BE2C (cell line): ENCODE results near the gene CARD19.

Experiments
- DNase-seq: peaks from one replicate; pipeline ENCODE4 v3.0.0-alpha.2; 2020
- H3K27me3 ChIP-seq: fragments of 250-450 bp; sonication (Bioruptor Pico); 2 replicates; pipeline ENCODE4 v1.5.1; 2020; ENCODE audit warnings: mild to moderate bottlenecking
- H3K36me3 ChIP-seq: fragments of 250-450 bp; sonication (Bioruptor Pico); 2 replicates; pipeline ENCODE4 v1.5.1; 2020; ENCODE audit warnings: mild to moderate bottlenecking
- H3K4me1 ChIP-seq: fragments of 250-450 bp; sonication (Bioruptor Pico); 2 replicates; pipeline ENCODE4 v1.5.1; 2020
- H3K4me3 ChIP-seq: 2 replicates; pipeline ENCODE4 v1.5.1; 2011; ENCODE audit warnings: low read depth, low read length
- H3K9me3 ChIP-seq: fragments of 250-450 bp; sonication (Bioruptor Pico); 2 replicates; pipeline ENCODE4 v1.5.1; 2020
- TF ChIP-seq, protein P1 (sequence below): IDR thresholded peaks from 2 replicates; pipeline ENCODE4 v1.5.1; 2012; ENCODE audit warnings: mild to moderate bottlenecking, low read depth, low read length

CARD19 gene

DNA sequence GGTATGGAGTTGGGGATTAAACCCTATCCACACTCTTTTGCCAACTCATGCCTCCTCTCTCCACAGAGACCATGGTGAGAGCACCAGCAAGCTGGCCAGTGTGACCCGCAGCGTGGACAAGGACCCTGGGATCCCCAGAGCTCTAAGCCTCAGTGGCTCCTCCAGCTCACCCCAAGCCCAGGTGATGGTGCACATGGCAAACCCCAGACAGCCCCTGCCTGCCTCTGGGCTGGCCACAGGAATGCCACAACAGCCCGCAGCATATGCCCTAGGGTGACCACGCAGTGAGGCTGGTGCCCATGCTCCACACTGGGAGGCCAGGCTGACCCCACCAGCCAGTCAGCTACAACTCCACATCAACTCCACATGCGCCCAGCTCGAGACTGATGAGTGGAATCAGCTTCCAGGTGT is 11.5 kb upstream of the CARD19 start:
- TF ChIP-seq, protein P1, sequence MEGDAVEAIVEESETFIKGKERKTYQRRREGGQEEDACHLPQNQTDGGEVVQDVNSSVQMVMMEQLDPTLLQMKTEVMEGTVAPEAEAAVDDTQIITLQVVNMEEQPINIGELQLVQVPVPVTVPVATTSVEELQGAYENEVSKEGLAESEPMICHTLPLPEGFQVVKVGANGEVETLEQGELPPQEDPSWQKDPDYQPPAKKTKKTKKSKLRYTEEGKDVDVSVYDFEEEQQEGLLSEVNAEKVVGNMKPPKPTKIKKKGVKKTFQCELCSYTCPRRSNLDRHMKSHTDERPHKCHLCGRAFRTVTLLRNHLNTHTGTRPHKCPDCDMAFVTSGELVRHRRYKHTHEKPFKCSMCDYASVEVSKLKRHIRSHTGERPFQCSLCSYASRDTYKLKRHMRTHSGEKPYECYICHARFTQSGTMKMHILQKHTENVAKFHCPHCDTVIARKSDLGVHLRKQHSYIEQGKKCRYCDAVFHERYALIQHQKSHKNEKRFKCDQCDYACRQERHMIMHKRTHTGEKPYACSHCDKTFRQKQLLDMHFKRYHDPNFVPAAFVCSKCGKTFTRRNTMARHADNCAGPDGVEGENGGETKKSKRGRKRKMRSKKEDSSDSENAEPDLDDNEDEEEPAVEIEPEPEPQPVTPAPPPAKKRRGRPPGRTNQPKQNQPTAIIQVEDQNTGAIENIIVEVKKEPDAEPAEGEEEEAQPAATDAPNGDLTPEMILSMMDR = no peak
- Histone ChIP-seq H3K9me3 (no peaks in the 10 kb centered on the region), H3K36me3 (no peaks in the 10 kb centered on the region), H3K27me3 (no peaks in the 10 kb centered on the region), H3K4me3 (no peak overlapping the region), H3K4me1 (no peaks in the 10 kb centered on the region)
- DNase-seq = no peak

DNA sequence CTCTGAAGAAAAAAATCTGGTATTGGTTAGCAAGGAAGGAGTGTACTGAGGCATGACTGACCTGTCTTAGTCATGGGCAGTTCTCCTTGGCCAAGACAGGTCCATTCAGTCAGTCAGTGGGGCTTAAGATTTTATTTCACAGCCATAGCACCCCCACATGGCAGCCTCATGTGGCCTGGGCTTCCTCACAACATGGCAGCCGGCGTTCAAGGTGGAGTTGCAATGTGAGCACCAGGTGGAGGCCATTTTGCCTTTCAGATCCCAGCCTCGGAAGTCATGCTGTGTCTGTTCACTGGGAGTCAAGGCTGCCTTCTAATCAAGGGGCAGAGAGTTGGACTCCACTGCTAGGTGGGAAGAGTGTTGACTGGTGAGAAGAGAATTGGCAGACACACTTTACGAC is 10.3 kb upstream of the CARD19 start:
- DNase-seq = no peak
- TF ChIP-seq, protein P1 = no peak
- H3K4me3 ChIP-seq = no peak overlapping the region
- no peaks in the 10 kb centered on the region for H3K36me3 ChIP-seq
- H3K9me3 ChIP-seq = no peaks in the 10 kb centered on the region
- no peaks in the 10 kb centered on the region for H3K4me1 ChIP-seq
- no peaks in the 10 kb centered on the region for H3K27me3 ChIP-seq

DNA sequence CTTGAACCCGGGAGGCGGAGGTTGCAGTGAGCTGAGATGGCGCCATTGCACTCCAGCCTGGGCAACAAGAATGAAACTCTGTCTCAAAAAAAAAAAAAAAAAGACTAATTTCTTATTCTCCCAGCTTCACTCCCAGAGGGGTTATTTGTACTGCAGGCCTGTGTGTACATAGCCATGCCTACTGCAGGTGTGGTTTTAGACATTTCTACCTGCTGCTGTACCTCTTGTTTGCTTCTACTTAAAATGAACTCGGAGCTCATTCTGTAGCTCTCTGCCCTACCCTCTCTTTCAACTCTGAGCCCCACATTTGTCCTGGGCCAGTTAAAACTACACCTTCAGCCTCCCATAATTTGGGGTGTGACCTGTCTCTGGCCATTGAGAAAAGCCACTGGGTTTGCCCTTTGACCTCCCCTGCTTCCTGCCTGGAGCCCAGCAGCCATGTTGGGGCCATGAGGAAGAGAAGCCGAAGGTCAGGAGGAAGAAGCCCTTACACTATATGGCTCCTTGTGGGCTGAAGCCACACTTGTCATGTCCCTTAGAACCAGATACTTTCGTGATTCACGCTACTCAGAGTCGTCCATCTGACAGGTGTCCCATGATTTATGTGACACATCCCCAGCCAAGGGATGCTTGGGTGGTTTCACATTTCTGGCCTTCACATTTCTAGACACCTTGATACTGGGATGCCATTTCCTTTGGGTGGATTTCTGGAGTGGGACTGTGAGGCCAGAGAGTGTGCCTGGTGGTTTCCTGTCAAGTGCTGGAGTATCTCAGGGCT is 9.4 kb upstream of the CARD19 start:
- H3K4me1 ChIP-seq = no peaks in the 10 kb centered on the region
- TF ChIP-seq, protein P1 = no peak
- H3K4me3 ChIP-seq = no peak overlapping the region
- no peak for DNase-seq
- no peaks in the 10 kb centered on the region for H3K9me3 ChIP-seq
- no peaks in the 10 kb centered on the region for H3K36me3 ChIP-seq
- H3K27me3 ChIP-seq = no peaks in the 10 kb centered on the region

DNA sequence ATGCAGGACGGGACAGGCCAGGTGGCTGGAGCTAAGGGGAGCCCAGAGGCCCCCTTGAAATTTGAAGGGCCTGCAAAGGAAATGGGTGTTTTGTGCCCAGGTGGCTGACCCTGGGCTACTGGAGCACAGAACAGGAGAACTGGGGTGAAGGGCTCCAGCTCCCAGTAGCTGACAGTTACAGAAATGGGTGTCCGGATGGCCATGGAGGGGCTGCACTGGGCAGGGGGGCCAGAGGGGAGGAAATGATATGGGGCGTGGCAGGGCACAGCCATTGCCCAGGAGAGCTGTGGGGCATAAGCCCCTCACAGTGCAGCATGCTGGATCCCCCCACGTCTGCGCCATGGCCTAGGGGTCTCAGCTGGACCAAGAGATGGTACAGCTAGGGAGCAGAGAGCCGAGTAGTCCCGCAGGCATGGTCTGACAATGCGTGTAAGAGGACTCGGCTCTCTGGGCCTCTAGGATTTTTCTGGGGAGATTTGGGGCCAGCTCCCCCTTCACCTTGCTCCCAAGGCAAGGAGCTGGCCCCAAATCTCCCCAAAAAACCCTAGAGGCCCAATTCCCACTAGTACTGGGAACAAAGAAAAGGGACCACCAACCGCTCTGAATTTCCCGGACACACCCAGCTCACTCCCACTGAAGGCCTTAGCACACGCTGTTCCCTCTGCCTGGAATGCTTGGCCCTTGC is 7.9 kb upstream of the CARD19 start:
- TF ChIP-seq, protein P1 = no peak

DNA sequence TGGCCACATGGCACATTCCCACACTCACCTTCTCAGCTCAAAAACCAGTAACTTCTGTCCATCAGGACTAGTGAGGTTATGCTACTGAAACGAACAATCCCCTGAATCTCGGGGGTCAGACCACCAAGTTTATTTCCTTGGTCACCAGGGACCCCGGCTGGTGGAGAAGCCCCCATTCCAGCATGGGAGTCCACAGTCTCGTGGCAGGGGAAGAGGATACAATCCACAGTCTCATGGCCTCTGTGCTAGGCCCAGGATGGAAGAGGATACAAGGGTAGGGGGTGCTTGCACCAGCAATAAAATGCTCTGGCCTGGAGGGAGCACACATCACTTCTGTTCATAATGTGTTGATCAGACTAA is 7.4 kb upstream of the CARD19 start:
- Histone ChIP-seq H3K36me3 (no peaks in the 10 kb centered on the region), H3K27me3 (no peaks in the 10 kb centered on the region), H3K4me3 (no peak overlapping the region), H3K9me3 (no peaks in the 10 kb centered on the region), H3K4me1 (peaks cover 3% of the 10 kb centered on the region; the same call in 1 of the 2 replicates)
- no peak for DNase-seq
- TF ChIP-seq, protein P1 = no peak

More for the DNA sequence above, 7.9 kb upstream of the CARD19 start:
- Histone ChIP-seq H3K27me3 (no peaks in the 10 kb centered on the region), H3K4me3 (no peak overlapping the region), H3K4me1 (no peaks in the 10 kb centered on the region), H3K9me3 (no peaks in the 10 kb centered on the region), H3K36me3 (no peaks in the 10 kb centered on the region)
- no peak for DNase-seq

DNA sequence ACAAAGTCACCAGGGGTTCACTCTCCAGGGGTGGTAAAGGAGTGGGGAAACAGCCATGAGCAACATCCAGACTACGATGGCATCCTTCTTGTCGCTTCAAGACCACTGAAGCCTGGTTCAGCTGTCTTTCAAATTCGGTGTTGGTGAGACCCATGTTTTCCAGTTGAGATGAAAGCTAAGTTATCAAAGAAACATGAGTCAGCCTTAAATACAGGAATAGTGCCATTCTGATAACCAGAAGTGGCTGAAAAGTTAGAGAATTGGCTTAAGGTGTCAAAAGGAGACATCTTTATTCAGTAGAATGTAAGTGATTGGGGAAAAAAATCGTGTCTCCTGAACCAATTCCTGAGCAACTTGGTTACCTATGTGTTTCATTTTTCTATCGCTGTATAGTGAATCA is 7.0 kb upstream of the CARD19 start:
- no peak for DNase-seq
- no peaks in the 10 kb centered on the region for H3K36me3 ChIP-seq
- H3K9me3 ChIP-seq = no peaks in the 10 kb centered on the region
- TF ChIP-seq, protein P1 = no peak
- no peaks in the 10 kb centered on the region for H3K27me3 ChIP-seq
- H3K4me3 ChIP-seq = no peak overlapping the region
- H3K4me1 ChIP-seq = peaks cover 3% of the 10 kb centered on the region; the same call in 1 of the 2 replicates
